B cell (primary cell): ENCODE measurements around the gene DHRS1. TPM values are rescaled to one million over a fixed set of nuclear protein-coding genes. Genes with fewer than 3 reads are reported as not detected.

Source experiments
- ATAC-seq: fragments of 200-7000 bp; cut with Tn5 transposase; one replicate; pipeline ENCODE4 v1.10.0; 2021; ENCODE audit warnings: low read depth, mild to moderate bottlenecking, moderate number of reproducible peaks, moderate library complexity
- CTCF ChIA-PET: fragments of 350-600 bp; sonication (Branson Sonifier 250); formaldehyde crosslinking; loops from one replicate; lab custom pipeline; 2021; ENCODE audit warnings: antibody characterized with exemption, inconsistent platforms; lab: Charles Lee
- POLR2A ChIA-PET: fragments of 350-600 bp; sonication (Branson Sonifier 250); formaldehyde crosslinking; loops from one replicate; lab custom pipeline; 2021; ENCODE audit warnings: antibody characterized with exemption; lab: Charles Lee
- DNase-seq: peaks from one replicate; pipeline ENCODE4 v3.0.0; 2013
- H2AFZ ChIP-seq: 2 replicates; pipeline ENCODE4 v1.6.1; 2012; ENCODE audit warnings: mild to moderate bottlenecking, low read depth, low read length; ENCODE audit not compliant: insufficient read depth, poor library complexity, severe bottlenecking
- H3K27ac ChIP-seq, 2 donors: 1 replicate in 1 of 2; 2 replicates in 1 of 2; pipeline ENCODE4 v1.5.1; 2012 to 2013; ENCODE audit warnings: low read length in 2 of 2, mild to moderate bottlenecking in 2 of 2, moderate library complexity in 1 of 2
- H3K27me3 ChIP-seq, 4 experiments: fragments of 200-600 bp in 1 of 4; sonication (generic) in 1 of 4; replicated peaks in 1 of 4; 1 replicate in 2 of 4; 2 replicates in 2 of 4; pipeline versions ENCODE4 v1.6.1 to v1.7.0; 2013 to 2016; ENCODE audit warnings: low read length in 3 of 4, mild to moderate bottlenecking in 2 of 4, mixed read lengths in 1 of 4, moderate library complexity in 1 of 4; ENCODE audit not compliant: insufficient read depth in 4 of 4, control insufficient read depth in 3 of 4; ENCODE audit errors: control extremely low read depth in 1 of 4
- H3K36me3 ChIP-seq, 2 experiments: replicated peaks in 1 of 2; 1 replicate in 1 of 2; 2 replicates in 1 of 2; pipeline versions ENCODE4 v1.6.1 to v1.7.1; 2013; ENCODE audit warnings: low read length in 1 of 2; ENCODE audit not compliant: insufficient read depth in 2 of 2, control insufficient read depth in 1 of 2; ENCODE audit errors: control extremely low read depth in 1 of 2, extremely low read depth in 1 of 2
- H3K4me1 ChIP-seq, 2 donors: fragments of 200-600 bp in 1 of 2; sonication (generic) in 1 of 2; 1 replicate in 1 of 2; 2 replicates in 1 of 2; pipeline versions ENCODE4 v1.5.1 to v1.6.1; 2013 to 2017; ENCODE audit warnings: low read length in 2 of 2; ENCODE audit not compliant: control insufficient read depth in 2 of 2, insufficient read depth in 2 of 2
- H3K4me2 ChIP-seq: replicated peaks from 2 replicates; pipeline ENCODE3; 2012; ENCODE audit warnings: mild to moderate bottlenecking, low read depth, low read length; ENCODE audit not compliant: poor library complexity, severe bottlenecking
- H3K4me3 ChIP-seq, 5 experiments: fragments of 200-600 bp in 1 of 5; sonication (generic) in 1 of 5; 1 replicate in 3 of 5; 2 replicates in 2 of 5; pipeline versions ENCODE4 v1.5.1 to v1.7.0; 2011 to 2016; ENCODE audit warnings: low read length in 4 of 5, mild to moderate bottlenecking in 4 of 5, low read depth in 2 of 5, control low read depth in 1 of 5, moderate library complexity in 1 of 5; ENCODE audit not compliant: insufficient read depth in 1 of 5; ENCODE audit errors: control extremely low read depth in 1 of 5, extremely low read depth in 1 of 5
- H3K79me2 ChIP-seq: fragments of 200-600 bp; sonication (generic); one replicate; pipeline ENCODE4 v1.6.0; 2016; ENCODE audit warnings: low read length; ENCODE audit not compliant: control insufficient read depth, insufficient read depth
- H3K9ac ChIP-seq: fragments of 200-600 bp; sonication (generic); 2 replicates; pipeline ENCODE4 v1.6.1; 2017; ENCODE audit warnings: mild to moderate bottlenecking, low read length, moderate library complexity
- H3K9me3 ChIP-seq, 3 donors: one replicate each; pipeline versions ENCODE4 v1.6.1 to v1.7.1; 2013; ENCODE audit warnings: low read length in 2 of 3; ENCODE audit not compliant: control insufficient read depth in 2 of 3, insufficient read depth in 1 of 3; ENCODE audit errors: control extremely low read depth in 1 of 3
- H4K20me1 ChIP-seq: 2 replicates; pipeline ENCODE4 v1.6.0; 2012; ENCODE audit warnings: mild to moderate bottlenecking, low read length; ENCODE audit not compliant: insufficient read depth, control insufficient read depth, poor library complexity, severe bottlenecking
- H3K27ac Mint-ChIP-seq: one replicate; pipeline ENCODE4 v1.8.0; 2021; ENCODE audit warnings: mixed read lengths
- H3K27me3 Mint-ChIP-seq: one replicate; pipeline ENCODE4 v1.8.0; 2021; ENCODE audit warnings: mixed read lengths
- H3K4me1 Mint-ChIP-seq: one replicate; pipeline ENCODE4 v1.8.0; 2021; ENCODE audit warnings: mixed read lengths
- H3K4me3 Mint-ChIP-seq: one replicate; pipeline ENCODE4 v1.8.0; 2021; ENCODE audit warnings: mixed read lengths
- H3K9me3 Mint-ChIP-seq: one replicate; pipeline ENCODE4 v1.8.0; 2022; ENCODE audit warnings: mixed read lengths; ENCODE audit not compliant: insufficient read depth
- CTCF ChIP-seq: fragments of 200-600 bp; IDR thresholded peaks from one replicate; pipeline ENCODE4 v1.8.0; 2022; ENCODE audit warnings: antibody characterized with exemption, mild to moderate bottlenecking
- EZH2 ChIP-seq: IDR thresholded peaks from 2 replicates; pipeline ENCODE4 v1.6.1; 2012; ENCODE audit warnings: borderline replicate concordance, low read depth, mild to moderate bottlenecking, moderate library complexity, low read length; ENCODE audit not compliant: insufficient read depth, poor library complexity, severe bottlenecking
- WGBS: methylation state at CpG from one replicate; pipeline ENCODE4 v1.1.5; 2013; ENCODE audit warnings: missing lambda C conversion rate; ENCODE audit not compliant: insufficient coverage; 5-methylcytosine and 5-hydroxymethylcytosine counted together
- intact Hi-C: fragments of 100-400 bp; cut with micrococcal nuclease; formaldehyde crosslinking; loops from one replicate; pipeline ENCODE4 v1.10.0; 2022
- polyA plus RNA-seq: library from polyadenylated mRNA; depleted of rRNA; stranded (reverse); fragments of >200 nt; gene quantifications from 2 replicates; pipeline ENCODE4 v1.2.3, GENCODE V29; 2012
- total RNA-seq, 2 donors: library from RNA; stranded (reverse); fragments of 120-200 nt in 1 of 2; gene quantifications; 1 replicate in 1 of 2; 2 replicates in 1 of 2; pipeline versions ENCODE4 v1.2.3 to v1.2.4, GENCODE V29; 2013 to 2022

DHRS1 gene
- total and polyA plus RNA-seq, 2 donors (not counting 1 experiment from before 2014, with no cell fraction given) = 42.7 to 76.9 TPM

GRCh38 chr14:24297190-24297964 is 2.2 kb downstream of the DHRS1 start:
- peak overlapping the region; percentile 85 for H3K27ac Mint-ChIP-seq
- H3K27me3 Mint-ChIP-seq = no peaks in the 10 kb centered on the region
- Histone ChIP-seq H3K27me3 (no peaks in the 10 kb centered on the region), H3K4me1 (peaks cover 30 to 41% of the 10 kb centered on the region in 2 donors), H3K4me3 (no peak overlapping the region), H4K20me1 (peaks cover 6% of the 10 kb centered on the region), H3K9ac (no peak overlapping the region), H3K27ac (peak overlapping the region in 1 of 2 donors; percentile 76), H3K4me2 (peak overlapping the region; percentile 17), H3K9me3 (no peaks in the 10 kb centered on the region), H3K79me2 (peaks cover 47% of the 10 kb centered on the region), H3K36me3 (peaks cover 4 to 38% of the 10 kb centered on the region in 2 experiments), H2AFZ (no peak overlapping the region)
- H3K4me3 Mint-ChIP-seq = peak overlapping the region; percentile 20
- no peaks in the 10 kb centered on the region for H3K9me3 Mint-ChIP-seq
- ChIA-PET CTCF (interaction anchor here (0.6 to 10.9 kb wide), 30 partner anchors 8 to 971 kb away, joined by 3 to 254 read pairs (median 7); partner anchors contain the start of genes CHMP4A, CIDEB, DCAF11 and IPO4), POLR2A (interaction anchor here (1.1 to 4.1 kb wide), 5 partner anchors 8 to 55 kb away, joined by 3 to 47 read pairs (median 5); partner anchors contain the start of genes LTB4R, LTB4R2, RABGGTA and TINF2)
- ATAC-seq (no peak), DNase-seq (no peak)
- 50% methylated on average over 5 of the region's 5 CpGs for WGBS
- H3K4me1 Mint-ChIP-seq = peaks cover 48% of the 10 kb centered on the region
- TF ChIP-seq CTCF = peak; percentile 30
- TF ChIP-seq EZH2 = no peak
- intact Hi-C loops = loop anchor here (1.0 to 5.0 kb wide), 5 partner anchors 18 to 183 kb away; partner anchors contain the start of genes DCAF11, MDP1, NRL and TM9SF1
